Measurements from ENCODE around the gene JARID2. TPM values are rescaled to one million over a fixed set of nuclear protein-coding genes. Genes with fewer than 3 reads are reported as not detected.

Gene JARID2
- total and polyA plus RNA-seq, 2 of the 13 experiments (the other 11 are each of a cell fraction or from before 2014, with no cell fraction given) = 7.5 to 10.3 TPM

- in situ Hi-C loops (cut with HindIII; ENCODE audit: extremely low pct_ligation_motif_present, low pct_unique_long_range_greater_than_20kb) = loop anchor here (10.0 kb wide), 1 partner anchor 103 kb away; no protein-coding TSS in a partner anchor
- intact Hi-C loops (cut with micrococcal nuclease; ENCODE audit: unreplicated experiment) = no loop called here
- POLR2A ChIA-PET = no interaction called here
- no peaks in the 10 kb centered on the region for H3K79me2 ChIP-seq (ENCODE audit: insufficient read depth, low read length)
- no TSS peak for BruUV-seq (replicated peaks)
- no peak overlapping the region for H3K4me3 ChIP-seq (replicated peaks in 1 of 3; ENCODE audit: insufficient read depth in 1 of 3, low read depth in 2 of 3, low read length in 3 of 3)
- no peak overlapping the region for H3K9ac ChIP-seq (ENCODE audit: insufficient read depth, low read depth, low read length)
- ATAC-seq (no peak), DNase-seq (ENCODE audit: low spot score) (no peak), FAIRE-seq (no peak)
- peaks cover 15% of the 10 kb centered on the region for H3K4me1 ChIP-seq (ENCODE audit: insufficient read depth, low read length)
- 93% methylated on average over 9 of the region's 9 CpGs for WGBS (ENCODE audit: low lambda C conversion rate)
- H4K20me1 ChIP-seq (ENCODE audit: insufficient read depth, low read length) = no peaks in the 10 kb centered on the region
- H3K27me3 ChIP-seq (ENCODE audit: control insufficient read depth in 1 of 2, insufficient read depth in 2 of 2, low read length in 2 of 2) = no peaks in the 10 kb centered on the region
- no peak overlapping the region for H2AFZ ChIP-seq (ENCODE audit: low read length)
- H3K9me3 ChIP-seq (ENCODE audit: low read length) = no peaks in the 10 kb centered on the region
- peaks cover 6 to 53% of the 10 kb centered on the region in 2 experiments for H3K36me3 ChIP-seq (replicated peaks in 1 of 2; ENCODE audit: control insufficient read depth in 1 of 2, insufficient read depth in 2 of 2, low read length in 2 of 2)
- CTCF ChIA-PET (ENCODE audit: low intra/inter-chr PET ratio, low total read pairs) = no interaction called here
- no peak overlapping the region for H3K27ac ChIP-seq (ENCODE audit: extremely low read length, insufficient read depth, low read length)
- no peak overlapping the region for H3K4me2 ChIP-seq (ENCODE audit: low read depth, low read length)
- no peak for TF ChIP-seq ZFP37 (CRISPR knock-in tag; IDR thresholded peaks at IDR 0.05; ENCODE audit: borderline replicate concordance)
- no peak for TF ChIP-seq ZFP36L1 (CRISPR knock-in tag; IDR thresholded peaks at IDR 0.05)
- TF ChIP-seq SCMH1 (CRISPR knock-in tag; IDR thresholded peaks at IDR 0.05; ENCODE audit: borderline replicate concordance) = no peak
- TF ChIP-seq ZNF780A (CRISPR knock-in tag; IDR thresholded peaks at IDR 0.05) = no peak
- TF ChIP-seq ZNF776 (CRISPR knock-in tag; IDR thresholded peaks at IDR 0.05) = no peak
- no peak for TF ChIP-seq SMYD3 (CRISPR knock-in tag; IDR thresholded peaks at IDR 0.05)
- no peak for TF ChIP-seq ETV6 (CRISPR knock-in tag; conservative IDR thresholded peaks at IDR 0.05)
- no peak for TF ChIP-seq ZNF577 (CRISPR knock-in tag; IDR thresholded peaks at IDR 0.05; ENCODE audit: borderline replicate concordance, low read depth)
- TF ChIP-seq ARHGAP35 (CRISPR knock-in tag; IDR thresholded peaks at IDR 0.05; ENCODE audit: borderline replicate concordance) = no peak
- TF ChIP-seq XBP1 (CRISPR knock-in tag; IDR thresholded peaks at IDR 0.05) = no peak
- TF ChIP-seq MAF1 (CRISPR knock-in tag; IDR thresholded peaks at IDR 0.05; ENCODE audit: borderline replicate concordance) = no peak
- no peak for TF ChIP-seq TRIM24 (CRISPR knock-in tag; IDR thresholded peaks at IDR 0.05)
- no peak for TF ChIP-seq E2F1 (CRISPR knock-in tag; IDR thresholded peaks at IDR 0.05)
- TF ChIP-seq ZNF841 (CRISPR knock-in tag; IDR thresholded peaks at IDR 0.05; ENCODE audit: borderline replicate concordance) = no peak
- no peak for TF ChIP-seq KIAA2018 (CRISPR knock-in tag; IDR thresholded peaks at IDR 0.05; ENCODE audit: borderline replicate concordance)
- no peak for TF ChIP-seq REL (CRISPR knock-in tag; conservative IDR thresholded peaks at IDR 0.05)
- TF ChIP-seq ESRRA (CRISPR knock-in tag; IDR thresholded peaks at IDR 0.05; ENCODE audit: low read depth) = no peak
These were observed 276.2 kb downstream of the JARID2 start for GRCh38 chr6:15522026-15522425.

All from HepG2 (cell line).